Brain microvascular endothelial cell (primary cell): ENCODE measurements around the gene FUS.
"Not testable (repeated sequence)": the region's sequence is repeated elsewhere in the genome, so short reads cannot be mapped to it uniquely, and the experiment has no call there.

Experiments
- DNase-seq: peaks from one replicate; pipeline ENCODE4 v3.0.0-alpha.2; 2020
- H3K27ac ChIP-seq: fragments of 250-450 bp; sonication (Bioruptor Pico); 2 replicates; pipeline ENCODE4 v1.5.1; 2020; ENCODE audit warnings: mild to moderate bottlenecking, moderate library complexity
- H3K27me3 ChIP-seq: fragments of 250-450 bp; sonication (Bioruptor Pico); replicated peaks from 2 replicates; pipeline ENCODE4 v1.5.1; 2020; ENCODE audit warnings: mild to moderate bottlenecking
- H3K36me3 ChIP-seq: fragments of 250-450 bp; sonication (Bioruptor Pico); replicated peaks from 2 replicates; pipeline ENCODE4 v1.5.1; 2020; ENCODE audit warnings: mild to moderate bottlenecking
- H3K4me3 ChIP-seq: 2 replicates; pipeline ENCODE4 v1.5.1; 2011; ENCODE audit warnings: low read depth, mild to moderate bottlenecking, control low read depth, low read length, moderate library complexity
- in situ Hi-C: cut with HindIII; loops from 2 replicates; pipeline ENCODE4 v1.10.0; 2017; ENCODE audit warnings: low sequenced_read_pairs, low pct_ligation_motif_present
- TF ChIP-seq, protein P1 (sequence below): IDR thresholded peaks from 2 replicates; pipeline ENCODE4 v1.5.1; 2011; ENCODE audit warnings: low read depth, mild to moderate bottlenecking, moderate library complexity, low read length, control low read depth, inconsistent platforms; ENCODE audit errors: missing control alignments

Gene FUS

DNA sequence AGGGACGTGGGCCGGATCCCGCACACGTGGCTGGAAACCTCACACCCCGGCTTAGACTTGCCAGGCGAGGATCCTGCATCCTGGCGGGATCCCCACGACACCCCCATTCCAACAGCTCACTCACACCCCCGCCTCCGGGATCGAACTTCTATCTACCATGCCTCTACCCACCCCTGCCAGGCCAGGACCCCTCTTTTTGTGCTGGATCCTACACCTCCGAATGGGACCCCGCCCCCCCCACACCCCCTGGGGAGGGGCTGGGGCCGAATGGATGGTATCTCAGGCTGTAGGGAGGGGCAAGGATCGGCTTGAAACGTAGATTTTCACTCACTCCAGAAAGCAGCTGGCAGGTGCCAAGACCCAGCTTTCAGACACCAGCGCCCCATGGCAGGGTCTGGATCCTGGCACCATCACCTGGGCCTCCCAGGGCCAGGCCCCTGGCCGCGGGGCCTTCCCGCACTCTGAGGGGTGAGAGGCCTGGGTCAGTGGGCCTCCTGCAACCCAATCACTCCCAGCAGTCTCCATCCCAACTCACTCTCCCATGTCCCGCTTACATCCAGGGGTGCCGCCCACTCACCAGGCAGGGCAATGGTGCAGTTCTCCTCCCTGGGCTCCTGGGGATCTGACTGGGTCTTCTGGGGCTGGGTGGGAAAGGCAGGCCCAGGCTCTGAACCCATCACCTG lies 36.8 kb upstream of the FUS start:
- Histone ChIP-seq H3K27me3 (peaks cover 7% of the 10 kb centered on the region), H3K27ac (no peak overlapping the region), H3K36me3 (no peaks in the 10 kb centered on the region), H3K4me3 (no peak overlapping the region)
- in situ Hi-C loops: no loop called here
- DNase-seq: no peak
- TF ChIP-seq, protein P1, sequence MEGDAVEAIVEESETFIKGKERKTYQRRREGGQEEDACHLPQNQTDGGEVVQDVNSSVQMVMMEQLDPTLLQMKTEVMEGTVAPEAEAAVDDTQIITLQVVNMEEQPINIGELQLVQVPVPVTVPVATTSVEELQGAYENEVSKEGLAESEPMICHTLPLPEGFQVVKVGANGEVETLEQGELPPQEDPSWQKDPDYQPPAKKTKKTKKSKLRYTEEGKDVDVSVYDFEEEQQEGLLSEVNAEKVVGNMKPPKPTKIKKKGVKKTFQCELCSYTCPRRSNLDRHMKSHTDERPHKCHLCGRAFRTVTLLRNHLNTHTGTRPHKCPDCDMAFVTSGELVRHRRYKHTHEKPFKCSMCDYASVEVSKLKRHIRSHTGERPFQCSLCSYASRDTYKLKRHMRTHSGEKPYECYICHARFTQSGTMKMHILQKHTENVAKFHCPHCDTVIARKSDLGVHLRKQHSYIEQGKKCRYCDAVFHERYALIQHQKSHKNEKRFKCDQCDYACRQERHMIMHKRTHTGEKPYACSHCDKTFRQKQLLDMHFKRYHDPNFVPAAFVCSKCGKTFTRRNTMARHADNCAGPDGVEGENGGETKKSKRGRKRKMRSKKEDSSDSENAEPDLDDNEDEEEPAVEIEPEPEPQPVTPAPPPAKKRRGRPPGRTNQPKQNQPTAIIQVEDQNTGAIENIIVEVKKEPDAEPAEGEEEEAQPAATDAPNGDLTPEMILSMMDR: no peak

DNA sequence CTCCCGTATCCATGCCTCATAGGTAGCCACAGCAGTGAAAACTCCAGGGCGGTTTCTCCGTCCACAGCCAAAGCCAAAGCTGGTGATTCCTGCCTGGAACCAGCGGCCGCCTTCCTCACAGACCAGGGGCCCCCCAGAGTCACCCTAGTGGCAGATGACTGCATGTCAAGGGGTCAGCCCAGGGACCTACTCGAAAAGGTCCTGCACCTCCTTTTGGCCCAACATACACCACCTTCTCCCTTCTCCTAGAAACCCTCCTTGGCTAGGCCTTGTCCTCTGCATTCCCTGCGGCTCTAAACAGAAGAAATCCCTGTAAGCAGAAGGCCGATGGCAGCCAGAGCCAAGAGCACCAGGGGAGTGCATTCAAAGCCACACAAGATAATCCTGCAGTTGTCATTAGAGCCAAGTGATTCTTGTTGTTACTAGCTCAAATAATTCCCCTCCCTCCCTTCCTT lies 36.2 kb upstream of the FUS start:
- Histone ChIP-seq H3K4me3 (no peak overlapping the region), H3K27ac (no peak overlapping the region), H3K27me3 (peaks cover 11% of the 10 kb centered on the region), H3K36me3 (no peaks in the 10 kb centered on the region)
- no peak for DNase-seq
- in situ Hi-C loops: no loop called here
- TF ChIP-seq, protein P1: no peak

DNA sequence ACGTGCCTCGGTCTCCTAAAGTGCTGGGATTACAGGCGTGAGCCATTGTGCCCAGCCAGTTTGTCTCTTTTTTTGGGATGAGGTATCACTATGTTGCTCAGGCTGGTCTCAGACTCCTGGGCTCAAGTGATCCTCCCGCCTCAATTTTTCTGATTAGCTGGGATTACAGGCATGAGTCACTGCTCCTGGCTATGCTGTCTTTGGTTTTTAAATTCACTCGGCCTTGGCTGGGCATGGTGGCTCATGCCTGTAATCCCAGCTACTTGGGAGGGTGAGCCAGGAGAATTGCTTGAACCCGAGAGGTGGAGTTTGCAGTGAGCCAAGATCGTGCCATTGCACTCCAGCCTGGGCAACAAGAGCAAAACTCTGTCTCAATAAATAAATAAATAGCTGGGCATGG lies 35.5 kb upstream of the FUS start:
- in situ Hi-C loops, H3K4me3 ChIP-seq, H3K36me3 ChIP-seq, H3K27ac ChIP-seq: not testable (repeated sequence)
- peaks cover 11% of the 10 kb centered on the region for H3K27me3 ChIP-seq
- peak; percentile 11 for DNase-seq

DNA sequence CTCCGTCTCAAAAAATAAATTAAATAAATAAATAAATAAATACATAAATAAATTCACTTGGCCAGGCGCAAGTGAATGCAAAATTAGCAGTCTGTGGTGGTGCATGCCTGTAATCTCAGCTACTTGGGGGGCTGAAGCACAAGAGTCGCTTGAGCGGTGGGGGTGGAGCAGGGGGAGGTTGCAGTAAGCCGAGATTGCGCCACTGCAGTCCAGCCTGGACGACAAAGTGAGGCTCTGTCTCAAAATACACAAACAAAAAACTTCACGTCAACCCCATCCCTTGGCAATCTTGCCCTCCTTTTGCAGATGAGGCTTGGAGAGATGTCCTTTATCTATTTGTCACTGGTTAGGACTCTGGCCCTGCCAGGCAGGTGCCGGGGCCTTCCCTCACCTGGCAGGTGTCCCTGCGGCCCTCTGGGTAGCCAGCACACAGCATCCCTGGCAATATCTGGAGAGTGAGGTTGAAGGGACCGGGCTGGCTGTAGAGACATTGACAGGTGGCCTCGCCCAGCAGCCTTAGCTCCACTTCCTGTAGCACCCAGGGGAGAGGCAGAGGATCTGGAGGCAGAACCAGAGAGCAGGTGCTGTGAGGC lies 34.4 kb upstream of the FUS start:
- in situ Hi-C loops: no loop called here
- no peaks in the 10 kb centered on the region for H3K36me3 ChIP-seq
- H3K27ac ChIP-seq: no peak overlapping the region
- H3K4me3 ChIP-seq: no peak overlapping the region
- TF ChIP-seq, protein P1: no peak
- H3K27me3 ChIP-seq: peaks cover 11% of the 10 kb centered on the region
- no peak for DNase-seq

DNA sequence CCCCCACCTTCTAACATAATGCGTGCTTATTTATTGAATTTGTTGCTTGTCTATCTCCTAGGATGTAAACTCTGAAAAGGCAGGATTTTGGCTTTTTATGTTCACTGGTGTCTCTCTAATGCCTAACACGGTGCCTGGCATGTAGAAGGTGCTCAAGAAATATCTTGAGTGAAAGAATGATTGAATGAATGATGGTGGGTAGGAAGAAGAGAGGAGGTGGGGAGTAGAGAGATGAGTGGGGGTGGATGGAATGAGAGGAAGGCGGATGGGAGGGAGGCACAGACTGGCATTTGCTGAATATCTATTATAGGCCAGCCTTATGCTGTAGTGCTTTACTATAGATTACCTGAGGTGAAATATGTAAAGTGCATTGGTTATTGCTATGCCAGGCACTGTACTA lies 32.4 kb upstream of the FUS start:
- TF ChIP-seq, protein P1: no peak
- in situ Hi-C loops: no loop called here
- Histone ChIP-seq H3K36me3 (no peaks in the 10 kb centered on the region), H3K4me3 (no peak overlapping the region), H3K27ac (no peak overlapping the region), H3K27me3 (peaks cover 11% of the 10 kb centered on the region)
- no peak for DNase-seq

DNA sequence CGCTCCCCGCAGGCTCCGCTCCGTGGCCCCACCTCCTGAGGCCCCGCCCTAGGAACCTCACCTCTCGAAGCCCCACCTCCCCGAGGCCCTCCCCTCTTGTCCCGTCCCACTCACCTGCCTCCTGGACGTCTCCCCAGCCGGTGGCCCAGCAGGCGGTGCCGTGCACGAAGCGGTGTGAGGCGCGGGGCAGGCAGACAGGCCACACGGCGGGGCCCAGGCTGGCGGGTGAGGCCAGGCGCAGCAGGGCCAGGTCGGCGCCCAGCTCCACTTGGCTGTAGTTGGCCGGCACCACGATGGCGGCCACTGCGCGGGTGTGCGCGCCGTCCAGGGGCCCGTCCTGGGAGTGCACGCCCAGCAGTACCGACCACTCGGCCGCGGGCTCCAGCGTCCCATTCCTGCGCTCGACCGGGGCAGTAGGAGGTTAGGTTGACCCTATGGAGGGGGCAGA lies 31.6 kb upstream of the FUS start:
- Histone ChIP-seq H3K27me3 (peaks cover 11% of the 10 kb centered on the region), H3K27ac (no peak overlapping the region), H3K36me3 (no peaks in the 10 kb centered on the region), H3K4me3 (no peak overlapping the region)
- TF ChIP-seq, protein P1: no peak
- no peak for DNase-seq
- in situ Hi-C loops: no loop called here
